Measurements from ENCODE around the gene APBA3. TPM values are rescaled to one million over a fixed set of nuclear protein-coding genes. Genes with fewer than 3 reads are reported as not detected.

Gene APBA3
- total and polyA plus RNA-seq, 2 of the 4 experiments (the other 2 are of a cell fraction) = 9.5 to 18.4 TPM

DNA sequence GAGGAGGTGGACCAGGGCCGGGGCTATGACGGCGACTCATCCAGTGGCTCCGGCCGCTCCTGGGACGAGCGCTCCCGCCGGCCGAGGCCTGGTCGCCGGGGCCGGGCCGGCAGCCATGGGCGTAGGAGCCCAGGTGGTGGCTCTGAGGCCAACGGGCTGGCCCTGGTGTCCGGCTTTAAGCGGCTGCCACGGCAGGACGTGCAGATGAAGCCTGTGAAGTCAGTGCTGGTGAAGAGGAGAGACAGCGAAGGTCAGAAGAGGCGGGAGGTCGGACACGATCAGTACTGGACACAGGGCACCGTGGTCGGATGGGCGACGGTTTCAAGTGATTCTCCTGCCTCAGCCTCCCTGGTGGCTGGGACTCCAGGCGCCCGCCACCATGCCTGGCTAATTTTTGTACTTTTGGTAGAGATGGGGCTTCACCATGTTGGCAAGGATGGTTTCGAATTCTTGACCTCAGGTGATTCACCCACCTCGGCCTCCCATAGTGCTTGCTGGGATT, 31.0 kb downstream of the APBA3 start:
- ChIA-PET POLR2A (ENCODE audit: unreplicated experiment) (no interaction called here), CTCF (no interaction called here)
- Histone ChIP-seq H4K20me1 (ENCODE audit: insufficient read depth, low read length) (no peaks in the 10 kb centered on the region), H3K4me1 (ENCODE audit: control insufficient read depth, insufficient read depth, low read length) (no peaks in the 10 kb centered on the region), H2AK9ac (replicated peaks; ENCODE audit: low read depth, low read length, poor library complexity) (no peak overlapping the region), H3K9me3 (ENCODE audit: control insufficient read depth, insufficient read depth, low read length) (no peaks in the 10 kb centered on the region; the same call in 1 of the 2 replicates), H4K91ac (ENCODE audit: insufficient read depth, low read depth, low read length) (no peak overlapping the region), H3K14ac (replicated peaks; ENCODE audit: low read depth, low read length) (no peak overlapping the region), H3K4me3 (ENCODE audit: insufficient read depth, low read depth, low read length) (no peak overlapping the region), H2BK120ac (ENCODE audit: low read depth, low read length) (no peak overlapping the region), H3K79me1 (ENCODE audit: low read depth in 1 of 2, low read length in 2 of 2) (no peaks in the 10 kb centered on the region), H3K4me2 (ENCODE audit: low read depth, low read length) (no peak overlapping the region), H3K9ac (ENCODE audit: low read depth, low read length) (no peak overlapping the region), H2AK5ac (ENCODE audit: low read depth, low read length) (no peak overlapping the region), H4K8ac (ENCODE audit: low read depth in 2 of 2, low read length in 2 of 2) (no peak overlapping the region), H3K23ac (ENCODE audit: low read depth, low read length) (no peak overlapping the region), H2BK20ac (ENCODE audit: low read depth, low read length) (no peak overlapping the region), H3K18ac (ENCODE audit: low read depth, low read length) (no peak overlapping the region), H2BK15ac (ENCODE audit: low read depth, low read length) (no peak overlapping the region), H2AFZ (replicated peaks; ENCODE audit: low read length, poor library complexity) (no peak overlapping the region), H3K9me1 (ENCODE audit: insufficient read depth, low read length) (no peaks in the 10 kb centered on the region), H3K4ac (ENCODE audit: low read depth, low read length) (no peak overlapping the region), H3K36me3 (ENCODE audit: control insufficient read depth, insufficient read depth, low read length) (no peaks in the 10 kb centered on the region), H4K5ac (ENCODE audit: low read depth, low read length) (no peak overlapping the region), H3K56ac (ENCODE audit: extremely low read depth, insufficient read depth, low read length) (no peak overlapping the region), H3K27me3 (ENCODE audit: control insufficient read depth, insufficient read depth, low read length) (peaks cover 10% of the 10 kb centered on the region), H3K27ac (ENCODE audit: insufficient read depth, low read length) (no peak overlapping the region), H2BK5ac (ENCODE audit: low read depth, low read length, poor library complexity, severe bottlenecking) (no peak overlapping the region)
- intact Hi-C loops (cut with micrococcal nuclease) (no loop called here), dilution Hi-C loops (cut with HindIII; ENCODE audit: low sequenced_read_pairs, unreplicated experiment) (no loop called here), in situ Hi-C loops (cut with MboI; ENCODE audit: low sequenced_read_pairs) (no loop called here)
- ATAC-seq (ENCODE audit: low read depth) = no peak
- no TSS peak for BruUV-seq (replicated peaks)
- TF ChIP-seq CEBPB (IDR thresholded peaks at IDR 0.05; ENCODE audit: low read depth, low read length) (no peak), RCOR1 (IDR thresholded peaks at IDR 0.05; ENCODE audit: insufficient replicate concordance, low read length) (no peak), BHLHE40 (IDR thresholded peaks at IDR 0.05; ENCODE audit: low read depth, low read length) (no peak), FOS (IDR thresholded peaks at IDR 0.05; ENCODE audit: low read depth, low read length) (no peak), MAFK (IDR thresholded peaks at IDR 0.05; ENCODE audit: low read depth, low read length) (no peak), NFE2L2 (IDR thresholded peaks at IDR 0.05; ENCODE audit: low read depth, low read length) (no peak), POLR2A (IDR thresholded peaks at IDR 0.05; ENCODE audit: low read depth, low read length) (no peak), RFX5 (IDR thresholded peaks at IDR 0.05; ENCODE audit: low read depth, low read length) (no peak), MAZ (IDR thresholded peaks at IDR 0.05; ENCODE audit: borderline replicate concordance, low read depth, low read length) (no peak)
- TF ChIP-seq, protein P1, sequence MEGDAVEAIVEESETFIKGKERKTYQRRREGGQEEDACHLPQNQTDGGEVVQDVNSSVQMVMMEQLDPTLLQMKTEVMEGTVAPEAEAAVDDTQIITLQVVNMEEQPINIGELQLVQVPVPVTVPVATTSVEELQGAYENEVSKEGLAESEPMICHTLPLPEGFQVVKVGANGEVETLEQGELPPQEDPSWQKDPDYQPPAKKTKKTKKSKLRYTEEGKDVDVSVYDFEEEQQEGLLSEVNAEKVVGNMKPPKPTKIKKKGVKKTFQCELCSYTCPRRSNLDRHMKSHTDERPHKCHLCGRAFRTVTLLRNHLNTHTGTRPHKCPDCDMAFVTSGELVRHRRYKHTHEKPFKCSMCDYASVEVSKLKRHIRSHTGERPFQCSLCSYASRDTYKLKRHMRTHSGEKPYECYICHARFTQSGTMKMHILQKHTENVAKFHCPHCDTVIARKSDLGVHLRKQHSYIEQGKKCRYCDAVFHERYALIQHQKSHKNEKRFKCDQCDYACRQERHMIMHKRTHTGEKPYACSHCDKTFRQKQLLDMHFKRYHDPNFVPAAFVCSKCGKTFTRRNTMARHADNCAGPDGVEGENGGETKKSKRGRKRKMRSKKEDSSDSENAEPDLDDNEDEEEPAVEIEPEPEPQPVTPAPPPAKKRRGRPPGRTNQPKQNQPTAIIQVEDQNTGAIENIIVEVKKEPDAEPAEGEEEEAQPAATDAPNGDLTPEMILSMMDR (conservative IDR thresholded peaks at IDR 0.05; ENCODE audit: low read depth, low read length) = no peak
- TF ChIP-seq, protein P2, sequence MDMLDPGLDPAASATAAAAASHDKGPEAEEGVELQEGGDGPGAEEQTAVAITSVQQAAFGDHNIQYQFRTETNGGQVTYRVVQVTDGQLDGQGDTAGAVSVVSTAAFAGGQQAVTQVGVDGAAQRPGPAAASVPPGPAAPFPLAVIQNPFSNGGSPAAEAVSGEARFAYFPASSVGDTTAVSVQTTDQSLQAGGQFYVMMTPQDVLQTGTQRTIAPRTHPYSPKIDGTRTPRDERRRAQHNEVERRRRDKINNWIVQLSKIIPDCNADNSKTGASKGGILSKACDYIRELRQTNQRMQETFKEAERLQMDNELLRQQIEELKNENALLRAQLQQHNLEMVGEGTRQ (IDR thresholded peaks at IDR 0.05; ENCODE audit: low read depth, low read length) = no peak
- TF ChIP-seq, protein P3, sequence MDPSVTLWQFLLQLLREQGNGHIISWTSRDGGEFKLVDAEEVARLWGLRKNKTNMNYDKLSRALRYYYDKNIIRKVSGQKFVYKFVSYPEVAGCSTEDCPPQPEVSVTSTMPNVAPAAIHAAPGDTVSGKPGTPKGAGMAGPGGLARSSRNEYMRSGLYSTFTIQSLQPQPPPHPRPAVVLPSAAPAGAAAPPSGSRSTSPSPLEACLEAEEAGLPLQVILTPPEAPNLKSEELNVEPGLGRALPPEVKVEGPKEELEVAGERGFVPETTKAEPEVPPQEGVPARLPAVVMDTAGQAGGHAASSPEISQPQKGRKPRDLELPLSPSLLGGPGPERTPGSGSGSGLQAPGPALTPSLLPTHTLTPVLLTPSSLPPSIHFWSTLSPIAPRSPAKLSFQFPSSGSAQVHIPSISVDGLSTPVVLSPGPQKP (IDR thresholded peaks at IDR 0.05; ENCODE audit: borderline replicate concordance, low read depth, low read length) = no peak
- WGBS, 2 experiments (ENCODE audit: extremely low coverage in 2 of 2, insufficient read length in 1 of 2) = 86% methylated on average over 18 of the region's 32 CpGs; no CpG with 5 or more reads in 1 of the 2 experiments
- no peak for DNase-seq
